ENCODE measurements around the gene VARS1. TPM values are rescaled to one million over a fixed set of nuclear protein-coding genes. Genes with fewer than 3 reads are reported as not detected.

The VARS1 gene
- total RNA-seq, 2 experiments from 2014 or later = 43.9 to 44.2 TPM

- intact Hi-C loops (cut with DNase I, micrococcal nuclease) = loop anchor here in 1 of 2 experiments (2.0 kb wide), 1 partner anchor 33 kb away; no protein-coding TSS in a partner anchor
- POLR2A ChIA-PET = interaction anchor here (0.6 to 0.9 kb wide), 3 partner anchors 24 to 43 kb away, joined by 3 to 5 read pairs (median 5); partner anchors contain the start of gene DDAH2
Measured at GRCh38 chr6:31771992-31772358, 23.6 kb downstream of the VARS1 start.

GRCh38 chr6:31770860-31771259 is 24.7 kb downstream of the VARS1 start:
- Mint-ChIP-seq H3K4me1 (ENCODE audit: low read depth) (peaks cover 34% of the 10 kb centered on the region), H3K36me3 (ENCODE audit: low read depth) (no peaks in the 10 kb centered on the region), H3K4me3 (no peak overlapping the region), H3K9me3 (no peaks in the 10 kb centered on the region), H3K27me3 (no peaks in the 10 kb centered on the region), H3K27ac (peak overlapping the region; percentile 36)
- no peak for TF ChIP-seq CTCF (IDR thresholded peaks at IDR 0.05)
- ChIA-PET CTCF (interaction anchor here (0.6 to 1.7 kb wide), 7 partner anchors 27 to 391 kb away, joined by 3 to 34 read pairs (median 4); partner anchors contain the start of genes DDAH2 and MSH5), POLR2A (interaction anchor here (1.2 to 2.0 kb wide), 6 partner anchors 24 to 68 kb away, joined by 3 to 9 read pairs (median 6); partner anchors contain the start of genes ABHD16A, DDAH2, LSM2 and MSH5)
- no peak for DNase-seq
- intact Hi-C loops (cut with DNase I, micrococcal nuclease) = no loop called here
- Histone ChIP-seq H3K27me3 (ENCODE audit: control insufficient read depth in 1 of 2, insufficient read depth in 2 of 2, low read length in 2 of 2) (no peaks in the 10 kb centered on the region), H3K36me3 (ENCODE audit: insufficient read depth, low read length) (no peaks in the 10 kb centered on the region), H3K27ac (ENCODE audit: low read depth in 1 of 2, low read length in 2 of 2) (no peak overlapping the region), H3K4me3 (ENCODE audit: low read length) (no peak overlapping the region), H3K9me3 (ENCODE audit: control insufficient read depth in 1 of 2, insufficient read depth in 1 of 2, low read length in 2 of 2) (no peaks in the 10 kb centered on the region), H3K4me1 (ENCODE audit: insufficient read depth, low read length) (peaks cover 59% of the 10 kb centered on the region)
- no peak for ATAC-seq (ENCODE audit: poor library complexity)

More at GRCh38 chr6:31771992-31772358, 23.6 kb downstream of the VARS1 start:
- peaks cover 70% of the 10 kb centered on the region for H3K4me1 ChIP-seq (ENCODE audit: insufficient read depth, low read length)
- H3K36me3 Mint-ChIP-seq (ENCODE audit: low read depth) = no peaks in the 10 kb centered on the region
- DNase-seq (peak in 3 of 14 experiments; percentile 24 to 50 (median 36)), ATAC-seq (ENCODE audit: poor library complexity) (peak; percentile 31)
- H3K4me3 ChIP-seq (ENCODE audit: low read length) = no peak overlapping the region
- no peaks in the 10 kb centered on the region for H3K9me3 ChIP-seq (ENCODE audit: control insufficient read depth in 1 of 2, insufficient read depth in 1 of 2, low read length in 2 of 2)
- TF ChIP-seq CTCF (IDR thresholded peaks at IDR 0.05) = no peak
- H3K4me1 Mint-ChIP-seq (ENCODE audit: low read depth) = peaks cover 40% of the 10 kb centered on the region
- H3K4me3 Mint-ChIP-seq = peak overlapping the region; percentile 65
- H3K27me3 ChIP-seq (ENCODE audit: control insufficient read depth in 1 of 2, insufficient read depth in 2 of 2, low read length in 2 of 2) = no peaks in the 10 kb centered on the region
- no peaks in the 10 kb centered on the region for H3K9me3 Mint-ChIP-seq
- H3K27me3 Mint-ChIP-seq = no peaks in the 10 kb centered on the region
- CTCF ChIA-PET = interaction anchor here (0.9 to 1.3 kb wide), 2 partner anchors 43 to 226 kb away, joined by 3 to 4 read pairs; partner anchors contain the start of genes ATP6V1G2 and DDAH2
- peak overlapping the region; percentile 42 for H3K27ac Mint-ChIP-seq
- H3K36me3 ChIP-seq (ENCODE audit: insufficient read depth, low read length) = no peaks in the 10 kb centered on the region
- H3K27ac ChIP-seq (ENCODE audit: low read depth in 1 of 2, low read length in 2 of 2) = no peak overlapping the region

- H3K4me3 Mint-ChIP-seq = peak overlapping the region; percentile 48
- POLR2A ChIA-PET = interaction anchor here (0.8 to 2.0 kb wide), 8 partner anchors 25 to 67 kb away, joined by 3 to 9 read pairs (median 4); partner anchors contain the start of genes ABHD16A, CLIC1, DDAH2 and HSPA1A
- ATAC-seq (ENCODE audit: poor library complexity) (peak; percentile 79), DNase-seq (peak; percentile 66 to 89 (median 75))
- H3K27me3 Mint-ChIP-seq = no peaks in the 10 kb centered on the region
- H3K27ac ChIP-seq (ENCODE audit: low read depth in 1 of 2, low read length in 2 of 2) = no peak overlapping the region
- intact Hi-C loops (cut with DNase I, micrococcal nuclease) = loop anchor here (1.0 to 2.0 kb wide), 2 partner anchors 41 kb away; partner anchors contain the start of gene DDAH2 (in 2 of the 2)
- H3K36me3 ChIP-seq (ENCODE audit: insufficient read depth, low read length) = no peaks in the 10 kb centered on the region
- peaks cover 27% of the 10 kb centered on the region for H3K4me1 Mint-ChIP-seq (ENCODE audit: low read depth)
- H3K4me1 ChIP-seq (ENCODE audit: insufficient read depth, low read length) = peaks cover 49% of the 10 kb centered on the region
- no peaks in the 10 kb centered on the region for H3K36me3 Mint-ChIP-seq (ENCODE audit: low read depth)
- H3K27me3 ChIP-seq (ENCODE audit: control insufficient read depth in 1 of 2, insufficient read depth in 2 of 2, low read length in 2 of 2) = no peaks in the 10 kb centered on the region
- CTCF ChIA-PET = interaction anchor here (0.7 to 1.7 kb wide), 19 partner anchors 8 to 147 kb away, joined by 3 to 34 read pairs (median 4); partner anchors contain the start of genes DDAH2, LSM2 and MSH5
- H3K9me3 ChIP-seq (ENCODE audit: control insufficient read depth in 1 of 2, insufficient read depth in 1 of 2, low read length in 2 of 2) = no peaks in the 10 kb centered on the region
- TF ChIP-seq CTCF (IDR thresholded peaks at IDR 0.05) = peak; percentile 63
- no peaks in the 10 kb centered on the region for H3K9me3 Mint-ChIP-seq
- H3K4me3 ChIP-seq (ENCODE audit: low read length) = no peak overlapping the region
- H3K27ac Mint-ChIP-seq = no peak overlapping the region
Measured at GRCh38 chr6:31769684-31770371, 25.7 kb downstream of the VARS1 start.
